Esophagus muscularis mucosa (tissue), 4 donors: ENCODE measurements around the gene C7orf33. TPM values are rescaled to one million over a fixed set of nuclear protein-coding genes. Genes with fewer than 3 reads are reported as not detected.
"Not testable (repeated sequence)": the region's sequence is repeated elsewhere in the genome, so short reads cannot be mapped to it uniquely, and the experiment has no call there.

Experiments
- DNase-seq: peaks from one replicate; pipeline ENCODE4 v3.0.0-alpha.2; 2017; ENCODE audit errors: extremely low spot score
- H3K27ac ChIP-seq, 4 donors: fragments of 200-600 bp; sonication (generic); replicated peaks in 1 of 4; 1 replicate in 3 of 4; 2 replicates in 1 of 4; pipeline ENCODE4 v1.5.1; 2016 to 2019; ENCODE audit warnings: mild to moderate bottlenecking in 1 of 4
- H3K27me3 ChIP-seq, 4 donors: fragments of 200-600 bp; sonication (generic); one replicate each; pipeline versions ENCODE4 v1.5.1 to v1.6.0; 2016 to 2019
- H3K36me3 ChIP-seq, 4 donors: fragments of 200-600 bp; sonication (generic); one replicate each; pipeline ENCODE4 v1.5.1; 2016 to 2019
- H3K4me1 ChIP-seq, 4 donors: fragments of 200-600 bp; sonication (generic); one replicate each; pipeline ENCODE4 v1.5.1; 2016 to 2019
- H3K4me3 ChIP-seq, 4 donors: fragments of 200-600 bp; sonication (generic); 1 replicate in 2 of 4; 2 replicates in 2 of 4; pipeline ENCODE4 v1.5.1; 2016 to 2019; ENCODE audit warnings: mild to moderate bottlenecking in 4 of 4, moderate library complexity in 1 of 4
- H3K9me3 ChIP-seq, 4 donors: fragments of 200-600 bp; sonication (generic); 1 replicate in 3 of 4; 2 replicates in 1 of 4; pipeline ENCODE4 v1.5.1; 2016 to 2019
- CTCF ChIP-seq, 3 experiments: fragments of 200-600 bp in 2 of 3; fragments of 450-650 bp in 1 of 3; sonication (generic) in 2 of 3; IDR thresholded peaks; one replicate each; pipeline ENCODE4 v1.5.1; 2017 to 2019; ENCODE audit warnings: antibody characterized with exemption in 3 of 3, mild to moderate bottlenecking in 2 of 3, moderate library complexity in 1 of 3
- EP300 ChIP-seq: sonication (generic); formaldehyde crosslinking; IDR thresholded peaks from one replicate; pipeline ENCODE4 v1.6.1; 2017; ENCODE audit warnings: antibody characterized with exemption
- POLR2A ChIP-seq: fragments of 450-650 bp; IDR thresholded peaks from one replicate; pipeline ENCODE4 v1.6.1; 2017; ENCODE audit warnings: antibody characterized with exemption, moderate library complexity, mild to moderate bottlenecking, low read depth
- POLR2AphosphoS5 ChIP-seq, 2 donors: sonication (generic); formaldehyde crosslinking; IDR thresholded peaks; one replicate each; pipeline ENCODE4 v1.6.1; 2017; ENCODE audit warnings: antibody characterized with exemption in 2 of 2
- WGBS: methylation state at CpG from one replicate; pipeline ENCODE4 v1.1.5; 2018; 5-methylcytosine and 5-hydroxymethylcytosine counted together
- intact Hi-C: fragments of 100-400 bp; cut with DNase I; formaldehyde crosslinking; loops from one replicate; pipeline ENCODE4 v1.15.1; 2023
- total RNA-seq, 4 donors: library from RNA; depleted of rRNA; stranded (reverse); fragments of >200 nt; gene quantifications; one replicate each; pipeline versions ENCODE4 v1.1.0 to v1.2.1, GENCODE V29; 2016

Gene C7orf33
- total RNA-seq, 4 donors from 2014 or later = not detected

DNA sequence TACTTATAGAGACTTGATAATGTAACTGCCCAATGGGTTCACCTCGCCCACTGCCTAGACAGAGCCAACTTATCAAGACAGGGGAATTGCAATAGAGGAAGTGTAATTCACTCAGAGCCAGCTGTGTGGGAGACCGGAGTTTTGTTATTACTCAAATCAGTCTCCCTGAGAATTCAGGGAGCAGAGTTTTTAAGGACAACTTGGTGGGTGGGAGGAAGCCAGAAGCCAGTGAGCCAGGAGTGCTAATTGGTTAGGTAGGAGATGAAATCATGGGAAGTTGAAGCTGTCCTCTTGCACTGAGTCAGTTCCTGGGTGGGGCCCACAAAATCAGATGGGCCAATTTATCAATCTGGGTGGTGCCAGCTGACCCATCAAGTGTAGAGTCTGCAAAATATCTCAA lies 20.1 kb upstream of the C7orf33 start:
- WGBS = 90% methylated on average over 2 of the region's 2 CpGs

GRCh38 chr7:148570973-148571372 lies 19.6 kb upstream of the C7orf33 start:
- not testable (repeated sequence) for H3K4me1 ChIP-seq, DNase-seq, H3K27me3 ChIP-seq, H3K9me3 ChIP-seq, H3K4me3 ChIP-seq, H3K36me3 ChIP-seq, H3K27ac ChIP-seq
- intact Hi-C loops = loop anchor here (10.0 kb wide), 1 partner anchor 204 kb away; no protein-coding TSS in a partner anchor
- 96% methylated on average over 3 of the region's 3 CpGs for WGBS

More for the DNA sequence above, 20.1 kb upstream of the C7orf33 start:
- TF ChIP-seq POLR2AphosphoS5 (IDR thresholded peaks at IDR 0.05) (no peak), POLR2A (no peak), EP300 (no peak), CTCF (IDR thresholded peaks at IDR 0.05) (no peak)
- no peak overlapping the region for H3K4me3 ChIP-seq
- no peak overlapping the region for H3K27ac ChIP-seq
- H3K36me3 ChIP-seq = no peaks in the 10 kb centered on the region
- no peaks in the 10 kb centered on the region for H3K27me3 ChIP-seq
- DNase-seq = no peak
- intact Hi-C loops = loop anchor here (10.0 kb wide), 1 partner anchor 204 kb away; no protein-coding TSS in a partner anchor
- no peaks in the 10 kb centered on the region for H3K9me3 ChIP-seq
- H3K4me1 ChIP-seq = no peaks in the 10 kb centered on the region

DNA sequence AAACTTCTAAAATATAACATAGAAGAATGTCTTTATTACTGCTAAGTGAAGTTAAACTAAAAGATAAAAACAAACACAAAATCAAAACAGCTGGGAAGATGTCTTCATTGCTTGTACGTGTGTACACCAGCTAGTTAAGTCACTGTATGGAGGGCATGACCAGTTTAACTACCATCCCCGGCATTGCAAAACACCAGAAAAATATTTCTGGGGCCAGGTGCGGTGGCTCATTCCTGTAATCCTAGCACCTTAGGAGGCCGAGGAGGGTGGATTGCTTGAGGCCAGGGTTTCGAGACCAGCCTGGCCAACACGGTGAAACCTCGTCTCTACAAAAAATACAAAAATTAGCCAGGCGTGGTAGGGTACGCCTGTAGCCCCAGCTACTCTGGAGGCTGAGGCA lies 19.2 kb upstream of the C7orf33 start:
- DNase-seq = no peak
- Histone ChIP-seq H3K27ac (no peak overlapping the region), H3K4me1 (no peaks in the 10 kb centered on the region), H3K4me3 (no peak overlapping the region), H3K36me3 (no peaks in the 10 kb centered on the region), H3K27me3 (no peaks in the 10 kb centered on the region), H3K9me3 (no peaks in the 10 kb centered on the region)
- intact Hi-C loops = loop anchor here (10.0 kb wide), 1 partner anchor 203 kb away; no protein-coding TSS in a partner anchor
- WGBS = 85% methylated on average over 9 of the region's 9 CpGs
- no peak for TF ChIP-seq POLR2AphosphoS5 (IDR thresholded peaks at IDR 0.05)

- DNase-seq = no peak
- no peak overlapping the region for H3K27ac ChIP-seq
- intact Hi-C loops = loop anchor here (10.0 kb wide), 1 partner anchor 203 kb away; no protein-coding TSS in a partner anchor
- H3K4me3 ChIP-seq = no peak overlapping the region
- WGBS = 86% methylated on average over 9 of the region's 9 CpGs
- no peaks in the 10 kb centered on the region for H3K36me3 ChIP-seq
- no peak for TF ChIP-seq POLR2AphosphoS5 (IDR thresholded peaks at IDR 0.05)
- TF ChIP-seq CTCF (IDR thresholded peaks at IDR 0.05) = no peak
- no peak for TF ChIP-seq POLR2A
- no peak for TF ChIP-seq EP300
- no peaks in the 10 kb centered on the region for H3K9me3 ChIP-seq
- H3K27me3 ChIP-seq = no peaks in the 10 kb centered on the region
- no peaks in the 10 kb centered on the region for H3K4me1 ChIP-seq
These were observed 18.5 kb upstream of the C7orf33 start for GRCh38 chr7:148572067-148572522.

GRCh38 chr7:148573581-148573980 lies 17.0 kb upstream of the C7orf33 start:
- not testable (repeated sequence) for H3K9me3 ChIP-seq, H3K27ac ChIP-seq, H3K36me3 ChIP-seq, H3K4me3 ChIP-seq, H3K27me3 ChIP-seq, H3K4me1 ChIP-seq, DNase-seq
- intact Hi-C loops = loop anchor here (10.0 kb wide), 1 partner anchor 201 kb away; no protein-coding TSS in a partner anchor

GRCh38 chr7:148575640-148576411 lies 14.7 kb upstream of the C7orf33 start:
- Histone ChIP-seq H3K9me3 (no peaks in the 10 kb centered on the region), H3K4me1 (no peaks in the 10 kb centered on the region), H3K4me3 (no peak overlapping the region), H3K27ac (no peak overlapping the region), H3K27me3 (no peaks in the 10 kb centered on the region), H3K36me3 (no peaks in the 10 kb centered on the region)
- WGBS = 50% methylated on average over 8 of the region's 8 CpGs
- TF ChIP-seq EP300 (no peak), POLR2A (no peak), CTCF (IDR thresholded peaks at IDR 0.05) (peak; percentile 72 to 85 (median 75)), POLR2AphosphoS5 (IDR thresholded peaks at IDR 0.05) (no peak)
- DNase-seq = no peak
- intact Hi-C loops = loop anchor here (2.0 to 10.0 kb wide), 3 partner anchors 121 to 391 kb away; partner anchors contain the start of gene CUL1
